PFSK-1 (cell line): ENCODE results near the gene ORMDL3.

Experiments used
- POLR2AphosphoS5 ChIP-seq: IDR thresholded peaks from 2 replicates; pipeline ENCODE4 v1.6.1; 2012; ENCODE audit warnings: low read depth, mild to moderate bottlenecking, control low read depth, low read length, moderate library complexity
- REST ChIP-seq, 2 experiments: IDR thresholded peaks; 2 replicates each; pipeline versions ENCODE4 v1.6.1 to v1.8.0; 2011 to 2012; ENCODE audit warnings: low read depth in 2 of 2, low read length in 2 of 2, control low read depth in 1 of 2, inconsistent platforms in 1 of 2, mild to moderate bottlenecking in 1 of 2, moderate library complexity in 1 of 2; ENCODE audit not compliant: insufficient read depth in 1 of 2
- SIN3A ChIP-seq: IDR thresholded peaks from 2 replicates; pipeline ENCODE4 v1.6.1; 2012; ENCODE audit warnings: mild to moderate bottlenecking, low read length, moderate library complexity, borderline replicate concordance; ENCODE audit not compliant: insufficient read depth
- TAF1 ChIP-seq: IDR thresholded peaks from 2 replicates; pipeline ENCODE4 v1.6.1; 2012; ENCODE audit warnings: low read length, control low read depth, borderline replicate concordance; ENCODE audit not compliant: insufficient read depth

- TF ChIP-seq POLR2AphosphoS5 (no peak), REST (IDR thresholded peaks at IDR 0.05; ENCODE audit: insufficient read depth in 1 of 2, low read depth in 2 of 2, low read length in 2 of 2) (no peak), TAF1 (no peak), SIN3A (no peak)
Measured at GRCh38 chr17:39889200-39889599, 38.2 kb downstream of the ORMDL3 start.
